Aorta (tissue), 5 donors: ENCODE results near the gene CCL14. TPM values are rescaled to one million over a fixed set of nuclear protein-coding genes. Genes with fewer than 3 reads are reported as not detected.

Experiments used
- ATAC-seq: fragments of 200-7000 bp; cut with Tn5 transposase; one replicate; pipeline ENCODE4 v1.9.1; 2022; ENCODE audit warnings: moderate library complexity; ENCODE audit not compliant: low FRiP score
- DNase-seq, 2 donors: peaks; one replicate each; pipeline ENCODE4 v3.0.0-alpha.2; 2020
- H3K27ac ChIP-seq, 2 donors: one replicate each; pipeline ENCODE4 v1.5.1; 2013; ENCODE audit warnings: low read length in 2 of 2, mild to moderate bottlenecking in 2 of 2, moderate library complexity in 2 of 2, control low read depth in 1 of 2, inconsistent platforms in 1 of 2, low read depth in 1 of 2
- H3K27me3 ChIP-seq, 2 donors: one replicate each; pipeline ENCODE4 v1.6.1; 2013; ENCODE audit warnings: control low read depth in 1 of 2, low read length in 1 of 2, mild to moderate bottlenecking in 1 of 2, moderate library complexity in 1 of 2; ENCODE audit not compliant: insufficient read depth in 2 of 2, control insufficient read depth in 1 of 2
- H3K36me3 ChIP-seq, 2 donors: one replicate each; pipeline ENCODE4 v1.6.1; 2013; ENCODE audit warnings: control low read depth in 1 of 2, low read length in 1 of 2, mild to moderate bottlenecking in 1 of 2; ENCODE audit not compliant: insufficient read depth in 2 of 2, control insufficient read depth in 1 of 2
- H3K4me1 ChIP-seq, 2 donors: one replicate each; pipeline ENCODE4 v1.6.1; 2013; ENCODE audit warnings: low read length in 2 of 2, control low read depth in 1 of 2, mild to moderate bottlenecking in 1 of 2, moderate library complexity in 1 of 2; ENCODE audit not compliant: insufficient read depth in 2 of 2, control insufficient read depth in 1 of 2
- H3K4me3 ChIP-seq, 2 donors: one replicate each; pipeline ENCODE4 v1.5.1; 2013; ENCODE audit warnings: low read length in 2 of 2, control low read depth in 1 of 2, mild to moderate bottlenecking in 1 of 2
- H3K9me3 ChIP-seq: one replicate; pipeline ENCODE4 v1.6.1; 2013; ENCODE audit warnings: mild to moderate bottlenecking, low read length; ENCODE audit not compliant: control insufficient read depth
- WGBS, 2 donors: extraction: QIAGEN DNeasy Blood & Tissue Kit; methylation state at CpG; one replicate each; pipeline ENCODE4 v1.1.7; 2013; 5-methylcytosine and 5-hydroxymethylcytosine counted together
- intact Hi-C, 2 donors: fragments of 100-400 bp; cut with DNase I; formaldehyde crosslinking; loops; one replicate each; pipeline versions ENCODE4 v1.14.2 to v1.15.0; 2022
- long read RNA-seq, 2 donors: library from polyadenylated mRNA; unstranded; transcript quantifications; one replicate each; pipeline ENCODE4 v2.0.0, GENCODE V29; 2020 to 2021
- polyA plus RNA-seq, 2 donors: library from polyadenylated mRNA; stranded (reverse); fragments of 200-250 nt; gene quantifications; one replicate each; pipeline ENCODE4 v1.2.3, GENCODE V29; 2013
- total RNA-seq, 2 donors: library from RNA; stranded (reverse); fragmentation: NEBNext Ultra II Directional; extraction: Animal tissue kit (Norgen Biotek cat#: 25700); gene quantifications; one replicate each; pipeline ENCODE4 v1.2.1, GENCODE V29; 2021
- donor health status: healthy with polysubstance abuse.
- donor health status: Bipolar disorder and iron deficiency.
- donor health status: DM: no; HTN: no; CAD: no.
- donor health status: DM: no; HTN: no; CAD: no.
- donor health status: DM: yes; HTN: yes; CAD: no.

Gene CCL14
- 100 to 1,000 TPM; 136 to 224 TPM for total RNA-seq
- polyA plus RNA-seq: 1 to 10 TPM; 4.0 to 8.8 TPM
- long read RNA-seq, donor 1, transcript CCL14-202 (3 exons, 898 nt): major isoform, 13 of 21 reads
- long read RNA-seq, donor 1, partial matches to known transcripts: 0 of 21 reads
- long read RNA-seq, donor 1, other reads (novel, unspliced or antisense): 4 of 21 reads
- long read RNA-seq, donor 2, transcript CCL14-202 (3 exons, 898 nt): major isoform, 25 of 28 reads
- long read RNA-seq, donor 2, partial matches to known transcripts: 0 of 28 reads
- long read RNA-seq, donor 2, other reads (novel, unspliced or antisense): 0 of 28 reads

DNA sequence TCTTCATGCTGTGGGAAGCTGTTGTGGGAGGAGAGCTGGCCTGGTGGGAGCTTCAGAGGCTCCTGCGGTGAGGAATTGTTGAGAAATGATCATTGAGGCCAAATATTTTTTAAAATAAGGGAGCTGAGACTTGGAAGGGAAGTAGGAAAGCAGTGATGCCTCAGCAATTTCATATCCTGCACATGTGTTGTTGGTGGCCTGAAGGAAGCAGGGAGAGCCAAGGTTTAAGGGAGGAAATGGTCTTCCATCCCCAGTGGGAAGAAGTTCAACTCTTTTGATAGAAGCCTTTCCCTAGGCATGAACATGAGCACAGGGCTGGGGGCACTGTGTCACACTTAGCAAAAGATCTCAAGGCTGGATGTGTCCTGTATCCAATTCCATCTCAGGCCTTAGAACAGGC is at the start of gene CCL14:
TSS of gene CCL14 (minus strand) at position 87 of the 400 bp plus-strand sequence. CDS start at position 7, 80 bp downstream.
- WGBS, 2 donors: 88 to 90% methylated on average over 1 of the region's 1 CpG
- intact Hi-C loops: no loop called here
- DNase-seq (no peak), ATAC-seq (no peak)
- Histone ChIP-seq H3K27me3 (peaks cover 0 to 3% of the 10 kb centered on the region in 2 donors), H3K27ac (no peak within 1 kb of the TSS), H3K4me1 (no peaks in the 10 kb centered on the region), H3K9me3 (peaks cover 3% of the 10 kb centered on the region), H3K36me3 (no peaks in the 10 kb centered on the region), H3K4me3 (no peak within 1 kb of the TSS)

- intact Hi-C loops: no loop called here
- WGBS, 2 donors: 77 to 80% methylated on average over 4 of the region's 4 CpGs
- Histone ChIP-seq H3K9me3 (no peaks in the 10 kb centered on the region), H3K27me3 (peaks cover 0 to 3% of the 10 kb centered on the region in 2 donors), H3K36me3 (no peaks in the 10 kb centered on the region), H3K4me3 (no peak overlapping the region), H3K27ac (no peak overlapping the region), H3K4me1 (no peaks in the 10 kb centered on the region)
- DNase-seq (no peak), ATAC-seq (no peak)
These were observed 49.7 kb upstream of the CCL14 start for GRCh38 chr17:36036235-36036634.

DNA sequence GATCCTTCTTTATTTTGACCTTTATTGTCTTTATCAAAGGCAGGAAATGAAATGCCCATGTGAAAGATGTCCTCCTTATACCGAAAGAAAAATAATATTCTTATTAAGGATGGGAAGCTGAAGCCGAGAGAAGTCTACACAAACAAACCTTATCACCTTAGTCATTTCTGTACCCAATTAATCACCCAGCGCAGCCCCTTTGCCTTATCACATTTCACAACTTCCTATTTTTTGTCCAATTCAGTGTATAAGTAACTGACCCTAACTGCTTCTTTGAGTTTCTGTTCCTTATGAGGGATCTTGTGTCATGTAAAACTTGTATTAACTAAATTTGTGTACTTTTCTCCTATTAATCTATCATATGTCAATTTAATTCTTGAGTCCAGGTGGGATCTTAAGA is 47.6 kb upstream of the CCL14 start:
- 17 to 32% methylated on average over 3 of the region's 3 CpGs for WGBS, 2 donors
- Histone ChIP-seq H3K27me3 (peaks cover 0 to 3% of the 10 kb centered on the region in 2 donors), H3K4me3 (no peak overlapping the region), H3K27ac (no peak overlapping the region), H3K36me3 (no peaks in the 10 kb centered on the region), H3K4me1 (no peaks in the 10 kb centered on the region), H3K9me3 (no peaks in the 10 kb centered on the region)
- no peak for DNase-seq
- intact Hi-C loops: no loop called here
- ATAC-seq: no peak

DNA sequence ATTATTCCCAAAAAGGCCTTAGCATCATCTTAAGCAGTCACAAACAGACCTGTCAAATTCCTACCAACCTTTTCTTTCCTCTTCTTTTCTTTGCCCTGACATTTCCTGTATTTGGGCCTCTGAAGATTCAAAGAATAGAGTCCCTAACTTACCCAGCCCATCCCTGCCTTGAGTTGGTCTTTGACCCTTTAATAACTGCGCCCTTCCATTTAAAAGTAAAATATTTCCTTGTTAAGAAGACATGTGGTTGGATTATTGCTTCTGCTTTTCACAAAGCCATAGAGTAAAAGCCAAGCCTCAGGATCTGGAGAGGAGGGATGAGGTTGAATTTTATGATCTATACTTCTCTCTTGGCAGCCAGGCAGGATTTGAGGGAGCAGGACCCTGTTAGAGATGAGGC is 44.4 kb upstream of the CCL14 start:
- no peak overlapping the region for H3K27ac ChIP-seq
- 91 to 93% methylated on average over 1 of the region's 1 CpG for WGBS, 2 donors
- H3K9me3 ChIP-seq: no peaks in the 10 kb centered on the region
- H3K4me3 ChIP-seq: no peak overlapping the region
- no peak for ATAC-seq
- intact Hi-C loops: no loop called here
- H3K4me1 ChIP-seq: no peaks in the 10 kb centered on the region
- no peaks in the 10 kb centered on the region for H3K36me3 ChIP-seq
- DNase-seq: no peak
- peaks cover 0 to 3% of the 10 kb centered on the region in 2 donors for H3K27me3 ChIP-seq

- no peak overlapping the region for H3K4me3 ChIP-seq
- no peak for ATAC-seq
These were observed 41.2 kb upstream of the CCL14 start for GRCh38 chr17:36027761-36028160.

GRCh38 chr17:36024106-36024869 is 37.8 kb upstream of the CCL14 start:
- H3K27me3 ChIP-seq: no peaks in the 10 kb centered on the region
- no peaks in the 10 kb centered on the region for H3K4me1 ChIP-seq
- WGBS, 2 donors: 80 to 84% methylated on average over 6 of the region's 6 CpGs
- no peak overlapping the region for H3K4me3 ChIP-seq
- no peak for DNase-seq
- no peaks in the 10 kb centered on the region for H3K9me3 ChIP-seq
- no peaks in the 10 kb centered on the region for H3K36me3 ChIP-seq
- ATAC-seq: no peak
- intact Hi-C loops: no loop called here
- H3K27ac ChIP-seq: no peak overlapping the region

More at GRCh38 chr17:36027761-36028160, 41.2 kb upstream of the CCL14 start:
- Histone ChIP-seq H3K27ac (no peak overlapping the region), H3K4me1 (no peaks in the 10 kb centered on the region), H3K9me3 (no peaks in the 10 kb centered on the region), H3K36me3 (no peaks in the 10 kb centered on the region), H3K27me3 (no peaks in the 10 kb centered on the region)
- WGBS, 2 donors: 32 to 43% methylated on average over 4 of the region's 4 CpGs
- DNase-seq: no peak
- intact Hi-C loops: no loop called here

DNA sequence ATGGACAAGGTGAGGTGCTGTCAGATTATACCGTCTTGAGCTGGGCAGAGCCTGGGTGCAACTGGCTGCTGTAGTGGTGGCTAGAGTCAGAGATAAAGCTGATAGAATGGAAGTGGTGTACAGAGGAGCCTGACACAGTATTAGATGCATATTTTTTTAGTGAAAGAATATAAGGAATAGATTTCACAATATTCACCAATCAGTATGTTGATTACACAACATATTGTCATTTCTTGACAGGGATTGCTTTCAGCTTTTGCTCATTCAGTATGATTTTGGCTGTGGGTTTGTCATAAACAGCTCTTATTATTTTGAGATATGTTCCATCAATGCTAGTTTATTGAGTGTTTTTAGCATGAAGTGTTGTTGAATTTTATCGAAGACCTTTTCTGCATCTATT is 32.9 kb upstream of the CCL14 start:
- ATAC-seq (no peak), DNase-seq (no peak)
- no peaks in the 10 kb centered on the region for H3K9me3 ChIP-seq
- no peaks in the 10 kb centered on the region for H3K36me3 ChIP-seq
- no peak overlapping the region for H3K4me3 ChIP-seq
- no peaks in the 10 kb centered on the region for H3K4me1 ChIP-seq
- intact Hi-C loops: no loop called here
- 80 to 82% methylated on average over 2 of the region's 2 CpGs for WGBS, 2 donors
- H3K27me3 ChIP-seq: no peaks in the 10 kb centered on the region
- H3K27ac ChIP-seq: no peak overlapping the region

DNA sequence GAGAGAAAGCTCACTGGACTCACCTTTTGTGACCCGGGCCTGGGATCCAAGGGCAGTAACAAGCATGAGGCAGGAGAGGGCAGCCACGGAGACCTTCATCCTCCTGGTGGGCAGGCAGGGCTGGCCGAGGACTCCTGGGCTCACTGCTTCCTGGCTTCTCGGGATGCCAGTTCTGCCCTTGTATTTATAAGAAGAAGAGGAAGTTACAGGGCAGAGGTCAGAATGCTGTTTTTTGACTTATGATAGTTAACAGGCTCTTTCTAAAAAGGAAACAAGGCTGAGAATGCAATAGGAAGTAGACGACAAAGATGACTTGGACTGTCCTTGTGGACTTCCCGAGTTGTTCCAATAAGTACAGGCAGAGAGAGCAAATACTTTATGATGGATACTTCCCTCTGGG is 31.3 kb upstream of the CCL14 start, which contains the start of gene CCL23:
TSS of gene CCL23 (minus strand) at position 174 of the 400 bp plus-strand sequence. CDS start at position 99, 75 bp downstream.
- H3K27me3 ChIP-seq: no peaks in the 10 kb centered on the region
- no peak within 1 kb of the TSS for H3K27ac ChIP-seq
- intact Hi-C loops: no loop called here
- no peaks in the 10 kb centered on the region for H3K9me3 ChIP-seq
- DNase-seq (no peak), ATAC-seq (no peak)
- H3K4me3 ChIP-seq: no peak within 1 kb of the TSS
- WGBS, 2 donors: 16 to 18% methylated on average over 6 of the region's 6 CpGs
- H3K36me3 ChIP-seq: no peaks in the 10 kb centered on the region
- no peaks in the 10 kb centered on the region for H3K4me1 ChIP-seq

DNA sequence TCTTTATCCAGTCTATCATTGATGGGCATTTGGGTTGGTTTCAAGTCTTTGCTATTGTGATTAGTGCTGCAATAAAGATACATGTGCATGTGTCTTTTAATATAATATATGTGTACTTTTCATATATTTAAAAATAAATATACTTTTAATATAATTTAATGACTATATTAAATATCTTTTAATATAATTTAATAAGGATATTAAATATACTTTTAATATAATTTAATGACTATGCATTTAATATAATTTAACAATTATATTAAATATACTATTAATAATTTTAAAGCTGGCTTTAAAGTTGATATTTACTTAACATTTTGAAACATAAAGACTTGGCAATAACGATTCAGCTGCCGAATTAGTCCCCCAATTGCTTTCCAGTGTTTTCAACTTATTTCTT is 30.0 kb upstream of the CCL14 start:
- peaks cover 7% of the 10 kb centered on the region for H3K9me3 ChIP-seq
- DNase-seq (no peak), ATAC-seq (no peak)
- no peaks in the 10 kb centered on the region for H3K36me3 ChIP-seq
- intact Hi-C loops: no loop called here
- no peak overlapping the region for H3K4me3 ChIP-seq
- H3K27me3 ChIP-seq: no peaks in the 10 kb centered on the region
- 89 to 92% methylated on average over 2 of the region's 2 CpGs for WGBS, 2 donors
- H3K27ac ChIP-seq: no peak overlapping the region
- no peaks in the 10 kb centered on the region for H3K4me1 ChIP-seq
